Immature natural killer cell (primary cell): ENCODE measurements around the gene NDUFB3. TPM values are rescaled to one million over a fixed set of nuclear protein-coding genes. Genes with fewer than 3 reads are reported as not detected.
A peak's percentile ranks its signal among the peaks of the same experiment; 100 is the strongest.
"Not testable (repeated sequence)": the region's sequence is repeated elsewhere in the genome, so short reads cannot be mapped to it uniquely, and the experiment has no call there.

ENCODE experiments used
- DNase-seq, 3 donors: peaks; one replicate each; pipeline ENCODE4 v3.0.0; 2022; ENCODE audit warnings: mixed read lengths in 1 of 3
- H3K27ac Mint-ChIP-seq, 6 donors: one replicate each; pipeline ENCODE4 v1.8.0; 2020; ENCODE audit warnings: mixed read lengths in 6 of 6, mild to moderate bottlenecking in 5 of 6, inconsistent platforms in 4 of 6, moderate library complexity in 3 of 6
- H3K27me3 Mint-ChIP-seq, 3 donors: one replicate each; pipeline ENCODE4 v1.8.0; 2020 to 2021; ENCODE audit warnings: low read depth in 3 of 3, mild to moderate bottlenecking in 3 of 3, mixed read lengths in 3 of 3, moderate library complexity in 3 of 3, inconsistent platforms in 1 of 3
- H3K36me3 Mint-ChIP-seq, 3 donors: one replicate each; pipeline ENCODE4 v1.8.0; 2020; ENCODE audit warnings: mixed read lengths in 3 of 3, inconsistent platforms in 2 of 3, mild to moderate bottlenecking in 2 of 3
- H3K4me1 Mint-ChIP-seq, 2 donors: one replicate each; pipeline ENCODE4 v1.8.0; 2020; ENCODE audit warnings: inconsistent platforms in 2 of 2, mild to moderate bottlenecking in 2 of 2, mixed read lengths in 2 of 2, moderate library complexity in 1 of 2
- H3K4me3 Mint-ChIP-seq, 5 donors: one replicate each; pipeline ENCODE4 v1.8.0; 2020; ENCODE audit warnings: mild to moderate bottlenecking in 5 of 5, mixed read lengths in 5 of 5, inconsistent platforms in 3 of 5, moderate library complexity in 3 of 5
- H3K9me3 Mint-ChIP-seq, 6 donors: one replicate each; pipeline ENCODE4 v1.8.0; 2020; ENCODE audit warnings: mild to moderate bottlenecking in 6 of 6, mixed read lengths in 6 of 6, inconsistent platforms in 4 of 6, moderate library complexity in 3 of 6
- polyA plus RNA-seq, 3 donors: library from polyadenylated mRNA; unstranded; fragments of 300-500 nt; fragmentation: Illumina TruSeq; gene quantifications; one replicate each; pipeline ENCODE4 v1.2.3, GENCODE V29; 2021

NDUFB3 gene
- 100 to 1,000 TPM; 211 to 234 (median 225) TPM for polyA plus RNA-seq

GRCh38 chr2:201071479-201072200 is at the start of gene NDUFB3, which contains the start of gene HYCC2:
Gene NDUFB3 (plus strand): TSS chr2:201072001. CDS start chr2:201078883, 6,882 bp downstream.
Gene HYCC2 (minus strand): TSS chr2:201071671. CDS start chr2:201024009, 47,662 bp downstream.
- H3K27ac Mint-ChIP-seq, result peak within 1 kb of the TSS; percentile 93 to 99 (median 98)
- peak; percentile 93 to 95 (median 95) for DNase-seq
- peak within 1 kb of the TSS; percentile 90 to 99 (median 98) for H3K4me3 Mint-ChIP-seq
- peaks cover 49 to 63% of the 10 kb centered on the region in 2 donors for H3K4me1 Mint-ChIP-seq
- H3K36me3 Mint-ChIP-seq, result no peaks in the 10 kb centered on the region
- H3K9me3 Mint-ChIP-seq, result no peaks in the 10 kb centered on the region
- peaks cover 7 to 13% (median 12%) of the 10 kb centered on the region in 3 donors for H3K27me3 Mint-ChIP-seq

- Mint-ChIP-seq H3K27ac (peak overlapping the region in 1 of 6 donors; percentile 23), H3K9me3 (no peaks in the 10 kb centered on the region), H3K27me3 (no peaks in the 10 kb centered on the region), H3K4me3 (no peak overlapping the region), H3K36me3 (peaks cover 9 to 20% (median 13%) of the 10 kb centered on the region in 3 donors), H3K4me1 (peaks cover 39 to 67% of the 10 kb centered on the region in 2 donors)
- DNase-seq, result no peak
These were observed 47.3 kb upstream of the NDUFB3 start for GRCh38 chr2:201024518-201024917.

GRCh38 chr2:201034355-201034754 is 37.4 kb upstream of the NDUFB3 start:
- DNase-seq, H3K9me3 Mint-ChIP-seq, H3K4me3 Mint-ChIP-seq, H3K27ac Mint-ChIP-seq, H3K27me3 Mint-ChIP-seq: not testable (repeated sequence)
- Mint-ChIP-seq H3K36me3 (peaks cover 10 to 18% (median 16%) of the 10 kb centered on the region in 3 donors), H3K4me1 (peaks cover 13 to 31% of the 10 kb centered on the region in 2 donors)

GRCh38 chr2:201038361-201038760 is 33.4 kb upstream of the NDUFB3 start:
- not testable (repeated sequence) for H3K9me3 Mint-ChIP-seq, H3K27me3 Mint-ChIP-seq, DNase-seq, H3K4me3 Mint-ChIP-seq
- Mint-ChIP-seq H3K4me1 (peaks cover 21 to 39% of the 10 kb centered on the region in 2 donors), H3K27ac (peak overlapping the region in 2 of 6 donors; percentile 7 to 39), H3K36me3 (peaks cover 10 to 21% (median 18%) of the 10 kb centered on the region in 3 donors)

- Mint-ChIP-seq H3K36me3 (peaks cover 10 to 21% (median 18%) of the 10 kb centered on the region in 3 donors), H3K4me1 (peaks cover 21 to 37% of the 10 kb centered on the region in 2 donors), H3K27ac (peak overlapping the region in 3 of 6 donors; percentile 15 to 24 (median 20)), H3K27me3 (no peaks in the 10 kb centered on the region), H3K4me3 (no peak overlapping the region), H3K9me3 (peaks cover 0 to 4% (median 0%) of the 10 kb centered on the region in 6 donors)
- no peak for DNase-seq
These were observed 32.9 kb upstream of the NDUFB3 start for GRCh38 chr2:201038855-201039254.

- peaks cover 0 to 4% (median 0%) of the 10 kb centered on the region in 6 donors for H3K9me3 Mint-ChIP-seq
- no peaks in the 10 kb centered on the region for H3K27me3 Mint-ChIP-seq
- H3K4me1 Mint-ChIP-seq, result peaks cover 18 to 43% of the 10 kb centered on the region in 2 donors
- peak overlapping the region in 5 of 6 donors; percentile 8 to 60 (median 13) for H3K27ac Mint-ChIP-seq
- H3K36me3 Mint-ChIP-seq, result peaks cover 10 to 16% (median 14%) of the 10 kb centered on the region in 3 donors
- DNase-seq, result no peak
- H3K4me3 Mint-ChIP-seq, result no peak overlapping the region
These were observed 30.8 kb upstream of the NDUFB3 start for GRCh38 chr2:201040867-201041628.

- H3K27me3 Mint-ChIP-seq, DNase-seq, H3K27ac Mint-ChIP-seq, H3K4me3 Mint-ChIP-seq, H3K9me3 Mint-ChIP-seq: not testable (repeated sequence)
- Mint-ChIP-seq H3K4me1 (peaks cover 27 to 58% of the 10 kb centered on the region in 2 donors), H3K36me3 (peaks cover 12 to 22% (median 20%) of the 10 kb centered on the region in 3 donors)
These were observed 29.4 kb upstream of the NDUFB3 start for GRCh38 chr2:201042451-201042850.

GRCh38 chr2:201043050-201043449 is 28.8 kb upstream of the NDUFB3 start:
- not testable (repeated sequence) for DNase-seq, H3K9me3 Mint-ChIP-seq, H3K4me3 Mint-ChIP-seq, H3K27ac Mint-ChIP-seq, H3K27me3 Mint-ChIP-seq
- Mint-ChIP-seq H3K4me1 (peaks cover 26 to 61% of the 10 kb centered on the region in 2 donors), H3K36me3 (peaks cover 18 to 24% (median 19%) of the 10 kb centered on the region in 3 donors)

- H3K27ac Mint-ChIP-seq, result no peak overlapping the region
- H3K4me3 Mint-ChIP-seq, result no peak overlapping the region
- H3K4me1 Mint-ChIP-seq, result peaks cover 9 to 54% of the 10 kb centered on the region in 2 donors
- H3K9me3 Mint-ChIP-seq, result peaks cover 0 to 8% (median 5%) of the 10 kb centered on the region in 6 donors
- H3K27me3 Mint-ChIP-seq, result peaks cover 0 to 2% (median 0%) of the 10 kb centered on the region in 3 donors
- H3K36me3 Mint-ChIP-seq, result peaks cover 11 to 21% (median 13%) of the 10 kb centered on the region in 3 donors
- DNase-seq, result no peak
These were observed 24.9 kb upstream of the NDUFB3 start for GRCh38 chr2:201046881-201047280.

GRCh38 chr2:201049455-201049854 is 22.3 kb upstream of the NDUFB3 start:
- Mint-ChIP-seq H3K27me3 (peaks cover 0 to 2% (median 0%) of the 10 kb centered on the region in 3 donors), H3K4me1 (peaks cover 17 to 64% of the 10 kb centered on the region in 2 donors), H3K4me3 (no peak overlapping the region), H3K9me3 (peaks cover 0 to 8% (median 5%) of the 10 kb centered on the region in 6 donors), H3K36me3 (peaks cover 11 to 15% (median 13%) of the 10 kb centered on the region in 3 donors), H3K27ac (no peak overlapping the region)
- no peak for DNase-seq

- H3K27ac Mint-ChIP-seq, result peak overlapping the region in 5 of 6 donors; percentile 11 to 60 (median 27)
- H3K4me1 Mint-ChIP-seq, result peaks cover 33 to 53% of the 10 kb centered on the region in 2 donors
- no peaks in the 10 kb centered on the region for H3K9me3 Mint-ChIP-seq
- H3K4me3 Mint-ChIP-seq, result no peak overlapping the region
- DNase-seq, result no peak
- no peaks in the 10 kb centered on the region for H3K27me3 Mint-ChIP-seq
- H3K36me3 Mint-ChIP-seq, result peaks cover 0 to 6% (median 0%) of the 10 kb centered on the region in 3 donors
These were observed 14.7 kb upstream of the NDUFB3 start for GRCh38 chr2:201057087-201057521.

GRCh38 chr2:201057715-201058248 is 14.0 kb upstream of the NDUFB3 start:
- Mint-ChIP-seq H3K36me3 (peaks cover 0 to 6% (median 0%) of the 10 kb centered on the region in 3 donors), H3K4me1 (peaks cover 29 to 50% of the 10 kb centered on the region in 2 donors), H3K4me3 (no peak overlapping the region), H3K27ac (peak overlapping the region; percentile 1 to 30 (median 18)), H3K27me3 (no peaks in the 10 kb centered on the region), H3K9me3 (no peaks in the 10 kb centered on the region)
- DNase-seq, result no peak

GRCh38 chr2:201058914-201059313 is 12.9 kb upstream of the NDUFB3 start:
- H3K4me1 Mint-ChIP-seq, result peaks cover 39 to 53% of the 10 kb centered on the region in 2 donors
- H3K27ac Mint-ChIP-seq, result peak overlapping the region in 4 of 6 donors; percentile 5 to 63 (median 38)
- DNase-seq, result no peak
- no peaks in the 10 kb centered on the region for H3K9me3 Mint-ChIP-seq
- H3K27me3 Mint-ChIP-seq, result peaks cover 0 to 2% (median 0%) of the 10 kb centered on the region in 3 donors
- H3K36me3 Mint-ChIP-seq, result peaks cover 0 to 6% (median 0%) of the 10 kb centered on the region in 3 donors
- H3K4me3 Mint-ChIP-seq, result no peak overlapping the region
